Lower leg skin (tissue), 4 donors: ENCODE data around the gene RIOK3. TPM values are rescaled to one million over a fixed set of nuclear protein-coding genes. Genes with fewer than 3 reads are reported as not detected.
"Not testable (repeated sequence)": the region's sequence is repeated elsewhere in the genome, so short reads cannot be mapped to it uniquely, and the experiment has no call there.

Source experiments
- DNase-seq, 2 donors: peaks; one replicate each; pipeline ENCODE4 v3.0.0-alpha.2; 2019; ENCODE audit warnings: low spot score in 2 of 2
- H3K4me3 ChIP-seq: fragments of 200-600 bp; sonication (generic); 2 replicates; pipeline ENCODE4 v1.5.1; 2017; ENCODE audit warnings: mild to moderate bottlenecking, low read depth; ENCODE audit not compliant: poor library complexity, severe bottlenecking
- POLR2A ChIP-seq, 2 donors: fragments of 450-650 bp; IDR thresholded peaks; one replicate each; pipeline ENCODE4 v1.6.1; 2016 to 2017; ENCODE audit warnings: antibody characterized with exemption in 2 of 2, mild to moderate bottlenecking in 1 of 2, moderate library complexity in 1 of 2
- WGBS, 2 donors: methylation state at CpG; one replicate each; pipeline ENCODE4 v1.1.5; 2018; 5-methylcytosine and 5-hydroxymethylcytosine counted together
- intact Hi-C: fragments of 100-400 bp; cut with DNase I; formaldehyde crosslinking; loops from one replicate; pipeline ENCODE4 v1.15.0; 2023; ENCODE audit warnings: low total_unique reads
- total RNA-seq, 4 donors: library from RNA; depleted of rRNA; stranded (reverse); fragments of >200 nt; gene quantifications; one replicate each; pipeline ENCODE4 v1.1.0, GENCODE V29; 2016
- TF ChIP-seq, protein P1 (sequence below), 3 donors: fragments of 450-650 bp; IDR thresholded peaks; one replicate each; pipeline ENCODE4 v1.5.1; 2016; ENCODE audit warnings: antibody characterized with exemption in 3 of 3, mild to moderate bottlenecking in 3 of 3, moderate library complexity in 2 of 3

Gene RIOK3
- total RNA-seq, 4 donors from 2014 or later = 74.2 to 131 (median 98.7) TPM

DNA sequence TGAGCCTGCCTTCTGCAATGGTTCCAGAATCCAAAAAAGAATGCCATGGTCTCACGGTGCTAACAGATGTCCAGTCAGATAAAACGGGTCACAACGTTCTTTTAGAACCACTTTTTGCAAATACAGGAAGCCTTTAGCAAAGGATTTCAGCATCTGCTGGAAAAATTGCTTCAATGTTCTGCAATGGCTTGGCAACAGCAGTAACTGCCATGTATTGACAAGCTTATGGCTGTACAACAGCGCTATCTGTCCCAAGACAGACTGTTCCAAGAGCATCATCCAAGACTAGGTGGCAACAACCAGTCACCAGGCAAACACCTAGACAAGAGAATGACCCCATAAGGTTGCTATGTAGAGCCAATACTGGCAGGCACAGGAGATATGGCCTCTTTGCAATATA lies 37.6 kb upstream of the RIOK3 start:
- TF ChIP-seq POLR2A (IDR thresholded peaks at IDR 0.05) = no peak
- TF ChIP-seq, protein P1, sequence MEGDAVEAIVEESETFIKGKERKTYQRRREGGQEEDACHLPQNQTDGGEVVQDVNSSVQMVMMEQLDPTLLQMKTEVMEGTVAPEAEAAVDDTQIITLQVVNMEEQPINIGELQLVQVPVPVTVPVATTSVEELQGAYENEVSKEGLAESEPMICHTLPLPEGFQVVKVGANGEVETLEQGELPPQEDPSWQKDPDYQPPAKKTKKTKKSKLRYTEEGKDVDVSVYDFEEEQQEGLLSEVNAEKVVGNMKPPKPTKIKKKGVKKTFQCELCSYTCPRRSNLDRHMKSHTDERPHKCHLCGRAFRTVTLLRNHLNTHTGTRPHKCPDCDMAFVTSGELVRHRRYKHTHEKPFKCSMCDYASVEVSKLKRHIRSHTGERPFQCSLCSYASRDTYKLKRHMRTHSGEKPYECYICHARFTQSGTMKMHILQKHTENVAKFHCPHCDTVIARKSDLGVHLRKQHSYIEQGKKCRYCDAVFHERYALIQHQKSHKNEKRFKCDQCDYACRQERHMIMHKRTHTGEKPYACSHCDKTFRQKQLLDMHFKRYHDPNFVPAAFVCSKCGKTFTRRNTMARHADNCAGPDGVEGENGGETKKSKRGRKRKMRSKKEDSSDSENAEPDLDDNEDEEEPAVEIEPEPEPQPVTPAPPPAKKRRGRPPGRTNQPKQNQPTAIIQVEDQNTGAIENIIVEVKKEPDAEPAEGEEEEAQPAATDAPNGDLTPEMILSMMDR (IDR thresholded peaks at IDR 0.05) = no peak
- DNase-seq = no peak
- intact Hi-C loops = loop anchor here (10.0 kb wide), 1 partner anchor 381 kb away; no protein-coding TSS in a partner anchor
- no peak overlapping the region for H3K4me3 ChIP-seq
- WGBS, 2 donors = 79 to 80% methylated on average over 4 of the region's 4 CpGs

DNA sequence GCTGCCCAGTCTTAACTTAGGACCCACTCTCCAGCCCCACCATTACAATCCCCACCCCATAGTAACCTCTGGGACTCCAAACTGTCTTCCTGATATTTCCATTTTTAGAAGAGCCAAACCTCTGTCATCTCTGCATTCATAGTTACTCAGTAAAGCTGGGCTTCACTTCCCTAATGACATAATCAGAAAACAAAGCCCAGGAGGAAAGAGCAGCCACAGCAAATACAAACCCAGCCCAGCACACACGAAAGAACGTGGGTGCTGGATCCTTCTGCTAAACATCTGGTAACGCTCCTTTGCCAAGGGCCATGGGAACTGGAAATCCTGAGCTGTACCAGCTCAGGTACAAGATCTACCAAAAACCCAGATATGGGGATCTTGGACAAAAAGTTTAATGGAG lies 36.8 kb upstream of the RIOK3 start:
- H3K4me3 ChIP-seq = no peak overlapping the region
- peak in 1 of 2 donors; percentile 18 for DNase-seq
- WGBS, 2 donors = 49 to 67% methylated on average over 3 of the region's 3 CpGs
- intact Hi-C loops = loop anchor here (10.0 kb wide), 1 partner anchor 381 kb away; no protein-coding TSS in a partner anchor
- no peak for TF ChIP-seq POLR2A (IDR thresholded peaks at IDR 0.05)
- TF ChIP-seq, protein P1 (IDR thresholded peaks at IDR 0.05) = no peak

DNA sequence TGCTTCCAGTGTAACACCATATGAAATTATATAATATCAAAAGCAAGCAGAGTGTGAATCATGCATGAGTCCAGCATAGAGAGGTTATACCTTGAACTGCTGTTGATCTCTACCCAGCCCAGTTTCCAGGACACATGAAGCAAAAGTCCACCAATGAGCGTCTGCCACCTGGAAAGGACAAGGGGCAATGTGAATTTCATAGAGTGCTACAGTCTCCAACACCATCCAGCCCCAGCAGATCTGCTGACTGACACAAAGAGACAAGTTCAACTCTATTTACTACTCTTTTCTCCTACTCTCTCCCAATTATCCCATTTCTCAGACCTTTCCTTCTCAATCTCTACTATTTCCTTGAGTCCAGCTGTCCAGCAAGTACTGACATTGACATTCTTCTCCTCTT lies 31.8 kb upstream of the RIOK3 start:
- WGBS, 2 donors = 93 to 96% methylated on average over 1 of the region's 1 CpG
- DNase-seq = no peak
- TF ChIP-seq POLR2A (IDR thresholded peaks at IDR 0.05) = no peak
- TF ChIP-seq, protein P1 (IDR thresholded peaks at IDR 0.05) = no peak
- H3K4me3 ChIP-seq = no peak overlapping the region
- intact Hi-C loops = no loop called here

- intact Hi-C loops = no loop called here
- peak; percentile 54 to 87 for DNase-seq
- TF ChIP-seq, protein P1 (IDR thresholded peaks at IDR 0.05) = no peak
- TF ChIP-seq POLR2A (IDR thresholded peaks at IDR 0.05) = no peak
- H3K4me3 ChIP-seq = no peak overlapping the region
- 51 to 56% methylated on average over 4 of the region's 4 CpGs for WGBS, 2 donors
These were observed 30.2 kb upstream of the RIOK3 start for GRCh38 chr18:23422751-23423418.

DNA sequence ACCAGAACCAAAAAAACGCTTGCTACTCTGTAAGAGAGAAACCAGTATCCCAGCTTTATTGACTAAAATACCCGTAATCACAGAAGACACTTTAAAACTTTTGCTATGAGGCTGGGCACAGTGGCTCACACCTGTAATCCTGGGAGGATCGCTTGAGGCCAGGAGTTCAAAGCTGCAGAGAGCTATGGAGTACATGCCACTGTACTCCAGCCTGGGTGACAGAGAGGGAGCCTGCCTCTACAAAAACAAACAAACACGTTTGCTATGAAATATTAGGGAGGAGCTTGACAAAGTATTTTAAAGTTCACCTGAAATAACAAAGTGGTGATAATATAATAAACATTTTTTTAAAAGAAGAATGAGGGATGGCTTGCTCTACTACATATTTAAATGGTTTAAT lies 28.5 kb upstream of the RIOK3 start:
- TF ChIP-seq, protein P1 (IDR thresholded peaks at IDR 0.05) = no peak
- TF ChIP-seq POLR2A (IDR thresholded peaks at IDR 0.05) = no peak
- H3K4me3 ChIP-seq = no peak overlapping the region
- DNase-seq = no peak
- 86 to 90% methylated on average over 4 of the region's 4 CpGs for WGBS, 2 donors
- intact Hi-C loops = no loop called here

DNA sequence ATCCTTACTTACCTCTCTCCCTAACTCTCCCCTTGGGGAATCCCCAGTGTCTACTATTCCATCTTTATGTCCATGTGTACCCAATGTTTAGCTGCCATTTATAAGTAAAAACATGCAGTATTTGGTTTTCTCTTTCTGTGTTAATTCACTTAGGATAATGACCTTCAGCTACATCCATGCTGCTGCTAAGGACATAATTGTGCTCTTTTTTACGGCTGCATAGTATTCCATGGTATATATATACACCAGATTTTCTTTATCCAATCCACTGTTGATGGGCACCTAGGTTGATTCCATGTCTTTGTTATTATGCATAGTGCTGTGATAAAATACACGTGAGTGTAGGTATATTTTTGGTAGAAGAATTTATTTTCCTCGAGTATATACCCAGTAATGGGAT lies 24.3 kb upstream of the RIOK3 start:
- WGBS, 2 donors = 96 to 97% methylated on average over 3 of the region's 3 CpGs
- DNase-seq = no peak
- no peak for TF ChIP-seq POLR2A (IDR thresholded peaks at IDR 0.05)
- TF ChIP-seq, protein P1 (IDR thresholded peaks at IDR 0.05) = no peak
- intact Hi-C loops = no loop called here
- no peak overlapping the region for H3K4me3 ChIP-seq

DNA sequence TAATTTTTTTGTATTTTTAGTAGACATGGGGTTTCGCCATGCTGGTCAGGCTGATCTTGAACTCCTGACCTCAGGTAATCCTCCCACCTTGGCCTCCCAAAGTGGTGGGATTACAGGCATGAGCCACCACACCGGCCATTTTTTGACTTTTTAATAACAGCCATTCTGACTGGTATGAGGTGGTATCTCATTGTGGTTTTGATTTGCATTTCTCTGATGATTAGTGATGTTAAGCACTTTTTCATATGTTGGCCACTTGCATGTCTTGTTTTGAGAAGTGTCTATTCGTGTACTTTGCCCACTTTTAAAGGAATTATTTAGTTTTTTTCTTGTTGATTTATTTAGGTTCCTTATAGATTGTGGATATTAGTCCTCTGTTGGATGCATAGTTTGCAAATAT lies 23.5 kb upstream of the RIOK3 start:
- DNase-seq, intact Hi-C loops, H3K4me3 ChIP-seq: not testable (repeated sequence)
- 57 to 58% methylated on average over 3 of the region's 3 CpGs for WGBS, 2 donors
